ENCODE measurements around the gene TGFBI.

Gene TGFBI

GRCh38 chr5:136051486-136052220 is 22.9 kb downstream of the TGFBI start:
- no peak for DNase-seq

- no peak for DNase-seq
Observed at GRCh38 chr5:136052692-136053335, 24.0 kb downstream of the TGFBI start.

- no peak for DNase-seq
Observed at GRCh38 chr5:136053336-136054141, 24.8 kb downstream of the TGFBI start.

GRCh38 chr5:136054142-136055019 is 25.6 kb downstream of the TGFBI start:
- no peak for DNase-seq

GRCh38 chr5:136055612-136056309 is 27.0 kb downstream of the TGFBI start:
- DNase-seq, result no peak

- DNase-seq, result no peak
Observed at GRCh38 chr5:136056336-136056735, 27.5 kb downstream of the TGFBI start.

- DNase-seq, result no peak
Observed at GRCh38 chr5:136056771-136057335, 28.1 kb downstream of the TGFBI start.

- no peak for DNase-seq
Observed at GRCh38 chr5:136057401-136058038, 28.7 kb downstream of the TGFBI start.

GRCh38 chr5:136058039-136058971 is 29.5 kb downstream of the TGFBI start:
- DNase-seq, result no peak

GRCh38 chr5:136058972-136059354 is 30.2 kb downstream of the TGFBI start:
- no peak for DNase-seq

GRCh38 chr5:136060963-136061362 is 32.2 kb downstream of the TGFBI start:
- DNase-seq, result no peak

GRCh38 chr5:136061630-136062365 is 33.0 kb downstream of the TGFBI start:
- no peak for DNase-seq

- DNase-seq, result no peak
Observed at GRCh38 chr5:136062366-136063274, 33.8 kb downstream of the TGFBI start.

- no peak for DNase-seq
Observed at GRCh38 chr5:136063778-136064465, 35.1 kb downstream of the TGFBI start.

- DNase-seq, result no peak
Observed at GRCh38 chr5:136064510-136064909, 35.7 kb downstream of the TGFBI start.

- DNase-seq, result no peak
Observed at GRCh38 chr5:136065588-136065987, 36.8 kb downstream of the TGFBI start.

GRCh38 chr5:136066661-136067271 is 38.0 kb downstream of the TGFBI start:
- no peak for DNase-seq
